Panc1 (cell line): ENCODE data around the gene IQSEC2.

Source experiments
- CTCF ChIP-seq: fragments of 450-650 bp; IDR thresholded peaks from 2 replicates; pipeline ENCODE4 v1.5.1; 2017; ENCODE audit warnings: mild to moderate bottlenecking
- POLR2AphosphoS5 ChIP-seq: IDR thresholded peaks from 2 replicates; pipeline ENCODE4 v1.6.1; 2012; ENCODE audit warnings: mild to moderate bottlenecking, low read depth, low read length, moderate library complexity

DNA sequence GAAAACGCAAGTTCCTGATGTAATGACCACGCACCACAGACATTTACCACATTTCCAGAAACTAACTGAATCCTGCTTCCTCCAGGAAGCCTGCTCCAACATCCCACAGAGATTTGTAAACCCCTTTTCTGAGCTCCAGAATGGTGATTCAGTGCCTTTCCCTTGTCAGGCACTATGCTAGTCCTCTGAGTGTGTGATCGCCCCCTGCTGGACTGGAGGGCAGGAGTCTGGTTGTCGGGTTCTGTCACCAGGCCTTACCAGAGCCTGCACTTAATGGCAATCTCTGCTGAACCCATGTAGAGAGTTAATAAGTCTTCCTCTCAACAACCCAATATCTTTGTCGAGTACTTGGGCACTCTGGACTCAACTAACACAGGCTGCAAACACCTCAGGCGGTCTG, 41.9 kb downstream of the IQSEC2 start:
- TF ChIP-seq CTCF (peak; percentile 59; the same call in 1 of the 2 replicates), POLR2AphosphoS5 (no peak)
